Tibial nerve (tissue), 4 donors: ENCODE data around the gene TBC1D1.

Experiments
- EP300 ChIP-seq, 2 donors: sonication (generic); formaldehyde crosslinking; IDR thresholded peaks; one replicate each; pipeline ENCODE4 v1.6.1; 2017; ENCODE audit warnings: antibody characterized with exemption in 2 of 2, mild to moderate bottlenecking in 1 of 2
- POLR2A ChIP-seq, 2 donors: fragments of 450-650 bp; IDR thresholded peaks; one replicate each; pipeline ENCODE4 v1.6.1; 2017; ENCODE audit warnings: antibody characterized with exemption in 2 of 2, mild to moderate bottlenecking in 2 of 2, moderate library complexity in 2 of 2
- TF ChIP-seq, protein P1 (sequence below), 5 experiments: fragments of 200-600 bp in 3 of 5; fragments of 450-650 bp in 2 of 5; sonication (generic) in 3 of 5; IDR thresholded peaks; one replicate each; pipeline ENCODE4 v1.5.1; 2016 to 2019; ENCODE audit warnings: antibody characterized with exemption in 5 of 5, mild to moderate bottlenecking in 3 of 5, moderate library complexity in 2 of 5

DNA sequence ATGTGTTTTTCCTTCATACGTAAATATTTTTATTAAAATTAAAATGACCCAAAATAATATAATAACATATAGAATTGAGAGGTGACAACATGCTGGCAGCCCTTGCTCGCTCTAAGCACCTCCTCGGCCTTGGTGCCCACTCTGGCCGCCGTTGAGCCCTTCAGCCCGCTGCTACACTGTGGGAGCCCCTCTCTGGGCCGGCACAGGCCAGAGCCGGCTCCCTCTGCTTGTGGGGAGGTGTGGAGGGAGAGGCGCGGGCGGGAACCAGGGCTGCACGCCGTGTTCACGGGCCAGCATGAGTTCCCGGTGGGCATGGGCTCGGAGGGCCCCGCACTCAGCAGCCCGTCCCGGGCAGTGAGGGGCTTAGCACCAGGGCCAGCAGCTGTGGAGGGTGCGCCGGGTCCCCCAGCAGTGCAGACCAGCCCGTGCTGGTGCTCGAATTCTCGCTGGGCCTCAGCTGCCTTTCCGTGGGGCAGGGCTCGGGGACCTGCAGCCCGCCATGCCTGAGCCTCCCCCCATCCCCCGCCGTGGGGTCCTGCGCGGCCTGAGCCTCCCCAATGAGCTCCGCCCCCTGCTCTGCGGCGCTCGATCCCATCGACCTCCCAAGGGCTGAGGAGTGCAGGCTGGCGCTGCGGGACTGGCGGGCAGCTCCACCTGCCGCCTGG, 291.6 kb downstream of the TBC1D1 start:
- TF ChIP-seq, protein P1, sequence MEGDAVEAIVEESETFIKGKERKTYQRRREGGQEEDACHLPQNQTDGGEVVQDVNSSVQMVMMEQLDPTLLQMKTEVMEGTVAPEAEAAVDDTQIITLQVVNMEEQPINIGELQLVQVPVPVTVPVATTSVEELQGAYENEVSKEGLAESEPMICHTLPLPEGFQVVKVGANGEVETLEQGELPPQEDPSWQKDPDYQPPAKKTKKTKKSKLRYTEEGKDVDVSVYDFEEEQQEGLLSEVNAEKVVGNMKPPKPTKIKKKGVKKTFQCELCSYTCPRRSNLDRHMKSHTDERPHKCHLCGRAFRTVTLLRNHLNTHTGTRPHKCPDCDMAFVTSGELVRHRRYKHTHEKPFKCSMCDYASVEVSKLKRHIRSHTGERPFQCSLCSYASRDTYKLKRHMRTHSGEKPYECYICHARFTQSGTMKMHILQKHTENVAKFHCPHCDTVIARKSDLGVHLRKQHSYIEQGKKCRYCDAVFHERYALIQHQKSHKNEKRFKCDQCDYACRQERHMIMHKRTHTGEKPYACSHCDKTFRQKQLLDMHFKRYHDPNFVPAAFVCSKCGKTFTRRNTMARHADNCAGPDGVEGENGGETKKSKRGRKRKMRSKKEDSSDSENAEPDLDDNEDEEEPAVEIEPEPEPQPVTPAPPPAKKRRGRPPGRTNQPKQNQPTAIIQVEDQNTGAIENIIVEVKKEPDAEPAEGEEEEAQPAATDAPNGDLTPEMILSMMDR (IDR thresholded peaks at IDR 0.05), result no peak
- no peak for TF ChIP-seq EP300 (IDR thresholded peaks at IDR 0.05)
- TF ChIP-seq POLR2A (IDR thresholded peaks at IDR 0.05), result no peak
